ENCODE data around the gene SLC26A4. TPM values are rescaled to one million over a fixed set of nuclear protein-coding genes. Genes with fewer than 3 reads are reported as not detected.

SLC26A4 gene
- total and polyA plus RNA-seq, 9 of the 15 experiments (the other 6 are each of a cell fraction or from before 2014, with no cell fraction given): 0.09 to 1.2 (median 0.33) TPM

DNA sequence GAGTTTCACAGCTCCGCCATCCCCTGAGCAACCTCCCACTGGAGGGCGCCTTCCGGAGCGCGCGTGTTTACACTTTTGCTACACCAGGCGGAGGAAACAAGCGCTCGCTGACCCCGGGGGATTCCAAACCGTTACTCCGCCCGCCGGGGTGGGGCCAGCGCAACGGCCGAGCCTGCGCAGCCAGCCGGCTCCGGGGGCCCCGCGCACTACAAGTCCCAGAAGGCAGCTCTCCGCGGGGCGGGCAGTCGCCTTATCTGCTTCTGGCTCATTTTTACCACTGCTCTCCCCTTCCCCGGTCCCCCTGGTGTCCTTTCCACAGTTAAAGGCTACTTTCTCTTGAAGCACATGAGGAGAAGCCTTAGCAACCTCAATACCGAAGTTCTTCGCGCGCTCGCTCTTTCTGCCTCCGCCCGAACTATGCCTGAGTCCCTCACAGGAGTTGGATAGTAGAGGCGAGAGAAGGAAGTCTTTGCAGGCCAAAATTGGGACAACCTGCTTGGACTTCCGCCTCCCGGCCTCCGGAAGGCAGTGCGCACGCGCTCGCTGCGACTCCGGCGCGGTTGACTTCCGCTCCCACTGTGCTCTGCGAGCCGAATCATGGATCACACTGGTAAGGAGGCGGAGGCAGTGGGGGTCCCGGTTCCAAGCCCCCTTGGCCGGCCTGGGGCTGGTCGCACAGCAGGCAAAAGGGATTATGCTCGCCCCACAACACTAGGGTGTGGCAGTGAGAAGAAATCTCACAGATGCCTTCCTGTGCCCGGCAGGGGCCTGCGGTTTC, 83.1 kb downstream of the SLC26A4 start, which contains the start of gene CBLL1 (continued):
- no peak for TF ChIP-seq SRSF7 (optimal IDR thresholded peaks at IDR 0.05; ENCODE audit: low read depth, low read length)
- no peak for TF ChIP-seq ZNF436 (CRISPR knock-in tag; IDR thresholded peaks at IDR 0.05)
- TF ChIP-seq, protein P1, sequence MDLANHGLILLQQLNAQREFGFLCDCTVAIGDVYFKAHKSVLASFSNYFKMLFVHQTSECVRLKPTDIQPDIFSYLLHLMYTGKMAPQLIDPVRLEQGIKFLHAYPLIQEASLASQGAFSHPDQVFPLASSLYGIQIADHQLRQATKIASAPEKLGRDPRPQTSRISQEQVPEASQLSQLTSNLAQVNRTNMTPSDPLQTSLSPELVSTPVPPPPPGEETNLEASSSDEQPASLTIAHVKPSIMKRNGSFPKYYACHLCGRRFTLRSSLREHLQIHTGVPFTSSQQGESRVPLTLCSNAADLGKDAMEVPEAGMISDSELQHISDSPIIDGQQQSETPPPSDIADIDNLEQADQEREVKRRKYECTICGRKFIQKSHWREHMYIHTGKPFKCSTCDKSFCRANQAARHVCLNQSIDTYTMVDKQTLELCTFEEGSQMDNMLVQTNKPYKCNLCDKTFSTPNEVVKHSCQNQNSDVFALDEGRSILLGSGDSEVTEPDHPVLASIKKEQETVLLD (IDR thresholded peaks at IDR 0.05): peak; percentile 96
- peak in 1 of 2 experiments; percentile 76; a peak in 1 of 4 replicates for TF ChIP-seq KDM4B (IDR thresholded peaks at IDR 0.05; ENCODE audit: borderline replicate concordance in 2 of 2, low read depth in 1 of 2)
- TF ChIP-seq FOXJ2 (tag; IDR thresholded peaks at IDR 0.05): peak; percentile 99
- TF ChIP-seq, protein P2, sequence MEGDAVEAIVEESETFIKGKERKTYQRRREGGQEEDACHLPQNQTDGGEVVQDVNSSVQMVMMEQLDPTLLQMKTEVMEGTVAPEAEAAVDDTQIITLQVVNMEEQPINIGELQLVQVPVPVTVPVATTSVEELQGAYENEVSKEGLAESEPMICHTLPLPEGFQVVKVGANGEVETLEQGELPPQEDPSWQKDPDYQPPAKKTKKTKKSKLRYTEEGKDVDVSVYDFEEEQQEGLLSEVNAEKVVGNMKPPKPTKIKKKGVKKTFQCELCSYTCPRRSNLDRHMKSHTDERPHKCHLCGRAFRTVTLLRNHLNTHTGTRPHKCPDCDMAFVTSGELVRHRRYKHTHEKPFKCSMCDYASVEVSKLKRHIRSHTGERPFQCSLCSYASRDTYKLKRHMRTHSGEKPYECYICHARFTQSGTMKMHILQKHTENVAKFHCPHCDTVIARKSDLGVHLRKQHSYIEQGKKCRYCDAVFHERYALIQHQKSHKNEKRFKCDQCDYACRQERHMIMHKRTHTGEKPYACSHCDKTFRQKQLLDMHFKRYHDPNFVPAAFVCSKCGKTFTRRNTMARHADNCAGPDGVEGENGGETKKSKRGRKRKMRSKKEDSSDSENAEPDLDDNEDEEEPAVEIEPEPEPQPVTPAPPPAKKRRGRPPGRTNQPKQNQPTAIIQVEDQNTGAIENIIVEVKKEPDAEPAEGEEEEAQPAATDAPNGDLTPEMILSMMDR (IDR thresholded peaks at IDR 0.05 in 2 of 3, conservative IDR thresholded peaks at IDR 0.05 in 1 of 3; ENCODE audit: insufficient read depth in 2 of 3, low read depth in 1 of 3, low read length in 3 of 3): peak; percentile 96 to 98 (median 97)
- TF ChIP-seq NUFIP1 (IDR thresholded peaks at IDR 0.05; ENCODE audit: partially characterized antibody): peak; percentile 27
- TF ChIP-seq, protein P3, sequence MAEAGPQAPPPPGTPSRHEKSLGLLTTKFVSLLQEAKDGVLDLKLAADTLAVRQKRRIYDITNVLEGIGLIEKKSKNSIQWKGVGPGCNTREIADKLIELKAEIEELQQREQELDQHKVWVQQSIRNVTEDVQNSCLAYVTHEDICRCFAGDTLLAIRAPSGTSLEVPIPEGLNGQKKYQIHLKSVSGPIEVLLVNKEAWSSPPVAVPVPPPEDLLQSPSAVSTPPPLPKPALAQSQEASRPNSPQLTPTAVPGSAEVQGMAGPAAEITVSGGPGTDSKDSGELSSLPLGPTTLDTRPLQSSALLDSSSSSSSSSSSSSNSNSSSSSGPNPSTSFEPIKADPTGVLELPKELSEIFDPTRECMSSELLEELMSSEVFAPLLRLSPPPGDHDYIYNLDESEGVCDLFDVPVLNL (CRISPR knock-in tag; IDR thresholded peaks at IDR 0.05; ENCODE audit: low read depth): no peak
- TF ChIP-seq, protein P4, sequence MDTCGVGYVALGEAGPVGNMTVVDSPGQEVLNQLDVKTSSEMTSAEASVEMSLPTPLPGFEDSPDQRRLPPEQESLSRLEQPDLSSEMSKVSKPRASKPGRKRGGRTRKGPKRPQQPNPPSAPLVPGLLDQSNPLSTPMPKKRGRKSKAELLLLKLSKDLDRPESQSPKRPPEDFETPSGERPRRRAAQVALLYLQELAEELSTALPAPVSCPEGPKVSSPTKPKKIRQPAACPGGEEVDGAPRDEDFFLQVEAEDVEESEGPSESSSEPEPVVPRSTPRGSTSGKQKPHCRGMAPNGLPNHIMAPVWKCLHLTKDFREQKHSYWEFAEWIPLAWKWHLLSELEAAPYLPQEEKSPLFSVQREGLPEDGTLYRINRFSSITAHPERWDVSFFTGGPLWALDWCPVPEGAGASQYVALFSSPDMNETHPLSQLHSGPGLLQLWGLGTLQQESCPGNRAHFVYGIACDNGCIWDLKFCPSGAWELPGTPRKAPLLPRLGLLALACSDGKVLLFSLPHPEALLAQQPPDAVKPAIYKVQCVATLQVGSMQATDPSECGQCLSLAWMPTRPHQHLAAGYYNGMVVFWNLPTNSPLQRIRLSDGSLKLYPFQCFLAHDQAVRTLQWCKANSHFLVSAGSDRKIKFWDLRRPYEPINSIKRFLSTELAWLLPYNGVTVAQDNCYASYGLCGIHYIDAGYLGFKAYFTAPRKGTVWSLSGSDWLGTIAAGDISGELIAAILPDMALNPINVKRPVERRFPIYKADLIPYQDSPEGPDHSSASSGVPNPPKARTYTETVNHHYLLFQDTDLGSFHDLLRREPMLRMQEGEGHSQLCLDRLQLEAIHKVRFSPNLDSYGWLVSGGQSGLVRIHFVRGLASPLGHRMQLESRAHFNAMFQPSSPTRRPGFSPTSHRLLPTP (IDR thresholded peaks at IDR 0.05; ENCODE audit: borderline replicate concordance, extremely low read depth, insufficient read length): no peak
- TF ChIP-seq MTF1 (CRISPR knock-in tag; IDR thresholded peaks at IDR 0.05; ENCODE audit: borderline replicate concordance): no peak
- peak; percentile 87; the same call in 1 of the 2 replicates for TF ChIP-seq ZZZ3 (IDR thresholded peaks at IDR 0.05)
- TF ChIP-seq POU5F1 (IDR thresholded peaks at IDR 0.05; ENCODE audit: borderline replicate concordance, low read depth, low read length, partially characterized antibody): peak; percentile 81
- TF ChIP-seq, protein P5, sequence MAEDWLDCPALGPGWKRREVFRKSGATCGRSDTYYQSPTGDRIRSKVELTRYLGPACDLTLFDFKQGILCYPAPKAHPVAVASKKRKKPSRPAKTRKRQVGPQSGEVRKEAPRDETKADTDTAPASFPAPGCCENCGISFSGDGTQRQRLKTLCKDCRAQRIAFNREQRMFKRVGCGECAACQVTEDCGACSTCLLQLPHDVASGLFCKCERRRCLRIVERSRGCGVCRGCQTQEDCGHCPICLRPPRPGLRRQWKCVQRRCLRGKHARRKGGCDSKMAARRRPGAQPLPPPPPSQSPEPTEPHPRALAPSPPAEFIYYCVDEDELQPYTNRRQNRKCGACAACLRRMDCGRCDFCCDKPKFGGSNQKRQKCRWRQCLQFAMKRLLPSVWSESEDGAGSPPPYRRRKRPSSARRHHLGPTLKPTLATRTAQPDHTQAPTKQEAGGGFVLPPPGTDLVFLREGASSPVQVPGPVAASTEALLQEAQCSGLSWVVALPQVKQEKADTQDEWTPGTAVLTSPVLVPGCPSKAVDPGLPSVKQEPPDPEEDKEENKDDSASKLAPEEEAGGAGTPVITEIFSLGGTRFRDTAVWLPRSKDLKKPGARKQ (CRISPR knock-in tag; IDR thresholded peaks at IDR 0.05): no peak
- no peak for TF ChIP-seq XRCC4 (IDR thresholded peaks at IDR 0.05; ENCODE audit: extremely low read depth, insufficient read depth, insufficient read length)
- 0 out of 2 replicates have a peak, but pooled peaks have one; percentile 55 for TF ChIP-seq TCF7 (IDR thresholded peaks at IDR 0.05; ENCODE audit: borderline replicate concordance)
